Uterus (tissue), 2 donors: ENCODE results near the gene CDH24.

Source experiments
- POLR2A ChIP-seq, 2 donors: fragments of 450-650 bp; IDR thresholded peaks; one replicate each; pipeline ENCODE4 v1.6.1; 2016; ENCODE audit warnings: antibody characterized with exemption in 2 of 2, mild to moderate bottlenecking in 1 of 2, moderate library complexity in 1 of 2
- TF ChIP-seq, protein P1 (sequence below), 4 experiments: fragments of 200-600 bp in 2 of 4; fragments of 450-650 bp in 2 of 4; sonication (generic) in 2 of 4; IDR thresholded peaks; one replicate each; pipeline ENCODE4 v1.5.1; 2016 to 2019; ENCODE audit warnings: antibody characterized with exemption in 4 of 4, mild to moderate bottlenecking in 2 of 4, moderate library complexity in 1 of 4

DNA sequence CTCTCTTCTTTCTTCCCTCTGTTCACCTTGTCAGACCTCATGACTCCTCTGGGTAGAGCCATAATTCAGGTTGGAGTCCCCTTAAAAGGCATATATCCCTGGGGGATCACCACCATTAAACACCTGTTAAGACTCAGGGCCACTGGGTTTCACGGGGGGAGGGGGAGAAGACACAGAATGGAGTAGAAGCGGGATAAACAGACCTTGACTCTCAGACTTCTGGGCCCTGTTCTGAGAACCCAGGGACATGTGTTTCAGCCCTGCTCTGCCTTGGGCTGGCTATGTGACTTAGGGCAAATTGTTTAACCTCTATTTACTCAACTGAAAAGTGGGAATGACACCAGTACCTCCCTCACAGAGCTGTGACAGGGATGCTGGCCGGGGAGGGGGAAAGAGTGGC, 4.6 kb downstream of the CDH24 start:
- no peak for TF ChIP-seq POLR2A (IDR thresholded peaks at IDR 0.05)
- TF ChIP-seq, protein P1, sequence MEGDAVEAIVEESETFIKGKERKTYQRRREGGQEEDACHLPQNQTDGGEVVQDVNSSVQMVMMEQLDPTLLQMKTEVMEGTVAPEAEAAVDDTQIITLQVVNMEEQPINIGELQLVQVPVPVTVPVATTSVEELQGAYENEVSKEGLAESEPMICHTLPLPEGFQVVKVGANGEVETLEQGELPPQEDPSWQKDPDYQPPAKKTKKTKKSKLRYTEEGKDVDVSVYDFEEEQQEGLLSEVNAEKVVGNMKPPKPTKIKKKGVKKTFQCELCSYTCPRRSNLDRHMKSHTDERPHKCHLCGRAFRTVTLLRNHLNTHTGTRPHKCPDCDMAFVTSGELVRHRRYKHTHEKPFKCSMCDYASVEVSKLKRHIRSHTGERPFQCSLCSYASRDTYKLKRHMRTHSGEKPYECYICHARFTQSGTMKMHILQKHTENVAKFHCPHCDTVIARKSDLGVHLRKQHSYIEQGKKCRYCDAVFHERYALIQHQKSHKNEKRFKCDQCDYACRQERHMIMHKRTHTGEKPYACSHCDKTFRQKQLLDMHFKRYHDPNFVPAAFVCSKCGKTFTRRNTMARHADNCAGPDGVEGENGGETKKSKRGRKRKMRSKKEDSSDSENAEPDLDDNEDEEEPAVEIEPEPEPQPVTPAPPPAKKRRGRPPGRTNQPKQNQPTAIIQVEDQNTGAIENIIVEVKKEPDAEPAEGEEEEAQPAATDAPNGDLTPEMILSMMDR (IDR thresholded peaks at IDR 0.05), result no peak
